ENCODE results near the gene UTS2B. TPM values are rescaled to one million over a fixed set of nuclear protein-coding genes. Genes with fewer than 3 reads are reported as not detected.

The UTS2B gene
- total and polyA plus RNA-seq, 12 donors: 0.07 to 0.69 (median 0.43) TPM; not detected in 5

GRCh38 chr3:191378142-191378812 is 48.0 kb upstream of the UTS2B start:
- H3K36me3 ChIP-seq (replicated peaks in 1 of 2): peaks cover 0 to 37% of the 10 kb centered on the region in 2 donors
- intact Hi-C loops (cut with DNase I): no loop called here
- no peak overlapping the region for H3K4me3 ChIP-seq
- TF ChIP-seq, protein P1, sequence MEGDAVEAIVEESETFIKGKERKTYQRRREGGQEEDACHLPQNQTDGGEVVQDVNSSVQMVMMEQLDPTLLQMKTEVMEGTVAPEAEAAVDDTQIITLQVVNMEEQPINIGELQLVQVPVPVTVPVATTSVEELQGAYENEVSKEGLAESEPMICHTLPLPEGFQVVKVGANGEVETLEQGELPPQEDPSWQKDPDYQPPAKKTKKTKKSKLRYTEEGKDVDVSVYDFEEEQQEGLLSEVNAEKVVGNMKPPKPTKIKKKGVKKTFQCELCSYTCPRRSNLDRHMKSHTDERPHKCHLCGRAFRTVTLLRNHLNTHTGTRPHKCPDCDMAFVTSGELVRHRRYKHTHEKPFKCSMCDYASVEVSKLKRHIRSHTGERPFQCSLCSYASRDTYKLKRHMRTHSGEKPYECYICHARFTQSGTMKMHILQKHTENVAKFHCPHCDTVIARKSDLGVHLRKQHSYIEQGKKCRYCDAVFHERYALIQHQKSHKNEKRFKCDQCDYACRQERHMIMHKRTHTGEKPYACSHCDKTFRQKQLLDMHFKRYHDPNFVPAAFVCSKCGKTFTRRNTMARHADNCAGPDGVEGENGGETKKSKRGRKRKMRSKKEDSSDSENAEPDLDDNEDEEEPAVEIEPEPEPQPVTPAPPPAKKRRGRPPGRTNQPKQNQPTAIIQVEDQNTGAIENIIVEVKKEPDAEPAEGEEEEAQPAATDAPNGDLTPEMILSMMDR (IDR thresholded peaks at IDR 0.05): no peak
- no peak for TF ChIP-seq POLR2A (IDR thresholded peaks at IDR 0.05)
- H3K4me1 ChIP-seq (replicated peaks in 1 of 2): peaks cover 30 to 58% of the 10 kb centered on the region in 2 donors
- H3K27ac ChIP-seq: peak overlapping the region in 1 of 5 donors; percentile 19
- DNase-seq: no peak
- H3K9me3 ChIP-seq (replicated peaks in 1 of 3): no peaks in the 10 kb centered on the region
- no peaks in the 10 kb centered on the region for H3K27me3 ChIP-seq

DNA sequence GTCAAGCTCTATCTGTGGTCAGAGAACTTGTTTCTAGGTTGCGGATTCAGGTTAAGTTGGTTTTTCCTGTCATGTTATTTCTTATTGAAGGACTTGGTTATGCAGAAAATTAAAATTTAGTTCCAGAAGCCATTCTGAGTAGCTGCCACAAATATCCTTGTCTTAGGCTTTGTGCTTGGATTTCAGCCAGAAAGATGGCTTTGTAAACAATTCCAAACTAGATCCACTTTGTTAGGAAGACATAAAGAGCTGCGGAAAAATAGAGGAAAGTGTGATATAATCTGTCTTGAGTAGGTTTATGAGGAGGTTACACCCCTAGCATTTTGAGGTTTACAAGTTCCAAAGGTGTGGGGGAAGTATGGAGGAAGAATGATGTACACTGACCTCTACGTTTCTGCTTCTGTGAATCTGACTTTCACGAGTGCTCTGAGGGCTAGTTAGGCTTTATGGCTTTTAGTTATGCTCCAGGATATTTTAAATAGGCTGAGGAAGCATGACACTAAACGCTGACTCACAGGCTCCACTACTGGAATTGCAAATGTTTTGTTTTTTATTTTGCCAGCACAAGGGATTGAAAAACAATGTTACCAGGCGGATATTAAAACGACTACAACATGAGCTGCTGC is 46.3 kb upstream of the UTS2B start:
- Histone ChIP-seq H3K27ac (peak overlapping the region in 3 of 5 donors; percentile 65 to 71 (median 68)), H3K9me3 (replicated peaks in 1 of 3) (no peaks in the 10 kb centered on the region), H3K27me3 (no peaks in the 10 kb centered on the region), H3K4me1 (replicated peaks in 1 of 2) (peaks cover 30 to 49% of the 10 kb centered on the region in 2 donors), H3K36me3 (replicated peaks in 1 of 2) (peaks cover 0 to 28% of the 10 kb centered on the region in 2 donors), H3K4me3 (no peak overlapping the region)
- intact Hi-C loops (cut with DNase I): no loop called here
- 46 to 52% (median 48%) methylated on average over 7 of the region's 7 CpGs for WGBS, 4 donors
- TF ChIP-seq, protein P1 (IDR thresholded peaks at IDR 0.05): no peak
- TF ChIP-seq POLR2A (IDR thresholded peaks at IDR 0.05): peak in 1 of 2 donors; percentile 8
- DNase-seq: peak in 3 of 7 donors; percentile 18 to 47 (median 20)

DNA sequence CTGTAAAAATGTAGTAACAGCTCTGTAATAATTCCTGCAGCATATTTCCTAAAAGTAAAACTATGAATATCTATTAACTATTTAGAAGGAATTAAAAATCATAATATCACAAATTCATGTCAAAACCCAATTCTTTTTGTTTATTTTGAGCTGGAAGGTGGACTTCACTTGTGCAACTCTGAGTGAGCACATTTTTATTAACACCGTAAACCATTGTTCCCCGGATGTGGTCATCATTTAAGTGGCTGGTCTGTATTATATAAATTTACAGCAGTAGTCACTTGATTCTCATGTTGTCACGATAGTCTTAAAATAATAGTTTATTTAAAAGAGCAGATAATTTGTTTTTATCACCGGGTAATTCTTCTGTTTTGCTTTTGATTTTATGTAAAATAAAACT is 43.0 kb upstream of the UTS2B start:
- no peaks in the 10 kb centered on the region for H3K9me3 ChIP-seq (replicated peaks in 1 of 3)
- no peak overlapping the region for H3K27ac ChIP-seq
- H3K36me3 ChIP-seq (replicated peaks in 1 of 2): peaks cover 0 to 11% of the 10 kb centered on the region in 2 donors
- no peak for TF ChIP-seq POLR2A (IDR thresholded peaks at IDR 0.05)
- TF ChIP-seq, protein P1 (IDR thresholded peaks at IDR 0.05): no peak
- H3K4me3 ChIP-seq: no peak overlapping the region
- H3K27me3 ChIP-seq: no peaks in the 10 kb centered on the region
- 79 to 96% (median 92%) methylated on average over 4 of the region's 4 CpGs for WGBS, 4 donors
- intact Hi-C loops (cut with DNase I): no loop called here
- H3K4me1 ChIP-seq (replicated peaks in 1 of 2): peaks cover 28 to 42% of the 10 kb centered on the region in 2 donors
- no peak for DNase-seq

- Histone ChIP-seq H3K27me3 (no peaks in the 10 kb centered on the region), H3K4me3 (no peak overlapping the region), H3K9me3 (replicated peaks in 1 of 3) (no peaks in the 10 kb centered on the region), H3K36me3 (replicated peaks in 1 of 2) (peaks cover 0 to 11% of the 10 kb centered on the region in 2 donors), H3K4me1 (replicated peaks in 1 of 2) (peaks cover 16 to 30% of the 10 kb centered on the region in 2 donors), H3K27ac (no peak overlapping the region)
- no peak for TF ChIP-seq POLR2A (IDR thresholded peaks at IDR 0.05)
- TF ChIP-seq, protein P1 (IDR thresholded peaks at IDR 0.05): no peak
- 76 to 91% (median 85%) methylated on average over 2 of the region's 2 CpGs for WGBS, 4 donors
- no peak for DNase-seq
- intact Hi-C loops (cut with DNase I): no loop called here
Measured at GRCh38 chr3:191372122-191372521, 41.8 kb upstream of the UTS2B start.
